GM12878 (cell line): Measurements from ENCODE around the gene RNF115. TPM values are rescaled to one million over a fixed set of nuclear protein-coding genes. Genes with fewer than 3 reads are reported as not detected.

Experiments used
- ATAC-seq: fragments of 200-7000 bp; cut with Tn5 transposase; 3 replicates; pipeline ENCODE4 v1.9.1; 2020; ENCODE audit warnings: mild to moderate bottlenecking, moderate library complexity
- BruUV-seq: library from RNA; stranded (reverse); fragments of 400-500 nt; replicated peaks from 2 replicates; lab custom pipeline; 2021; lab: Mats Ljungman, UMichigan
- CTCF ChIA-PET: fragments of 300-600 bp; sonication (Branson Sonifier 250); formaldehyde crosslinking; extraction: SDS; loops from one replicate; lab custom pipeline; 2021; ENCODE audit warnings: inconsistent platforms; lab: Yijun Ruan, JAX
- POLR2A ChIA-PET: fragments of 350-600 bp; formaldehyde crosslinking; extraction: SDS; loops from one replicate; lab custom pipeline; 2021; ENCODE audit warnings: inconsistent platforms; lab: Charles Lee
- RAD21 ChIA-PET: fragments of 300-600 bp; sonication (Branson Sonifier 250); formaldehyde crosslinking; loops from one replicate; lab custom pipeline; 2023; ENCODE audit warnings: antibody characterized with exemption; ENCODE audit not compliant: unreplicated experiment; lab: Charles Lee
- SMC1A ChIA-PET: fragments of 300-600 bp; sonication (Branson Sonifier 250); formaldehyde crosslinking; loops from one replicate; lab custom pipeline; 2023; ENCODE audit not compliant: unreplicated experiment, uncharacterized antibody; lab: Charles Lee
- DNase-seq: peaks from one replicate; pipeline ENCODE4 v3.0.0-alpha.2; 2011; ENCODE audit warnings: low read depth, low spot score
- FAIRE-seq: peaks from 3 replicates; lab custom pipeline; 2011; peaks lifted over from hg19 to GRCh38; lab: Jason Lieb, UNC
- H2AFZ ChIP-seq: 2 replicates; pipeline ENCODE4 v1.6.0; 2011; ENCODE audit warnings: low read depth, low read length, control low read depth; ENCODE audit not compliant: control insufficient read depth
- H3K27ac ChIP-seq: 2 replicates; pipeline ENCODE4 v1.5.1; 2011; ENCODE audit warnings: control low read depth; ENCODE audit not compliant: control insufficient read depth, insufficient read depth
- H3K27me3 ChIP-seq, 2 experiments: replicated peaks in 1 of 2; 2 replicates each; pipeline versions ENCODE4 v1.6.0 to v1.6.1; 2011; ENCODE audit warnings: low read length in 1 of 2; ENCODE audit not compliant: control insufficient read depth in 2 of 2, insufficient read depth in 2 of 2
- H3K36me3 ChIP-seq, 2 experiments: 2 replicates each; pipeline ENCODE4 v1.5.1; 2011; ENCODE audit warnings: low read length in 1 of 2; ENCODE audit not compliant: control insufficient read depth in 2 of 2, insufficient read depth in 2 of 2
- H3K4me1 ChIP-seq: 2 replicates; pipeline ENCODE4 v1.6.1; 2011; ENCODE audit warnings: mild to moderate bottlenecking, low read length, moderate library complexity, mixed read lengths; ENCODE audit not compliant: control insufficient read depth, insufficient read depth
- H3K4me2 ChIP-seq: 2 replicates; pipeline ENCODE4 v1.6.0; 2011; ENCODE audit warnings: control low read depth; ENCODE audit not compliant: control insufficient read depth, insufficient read depth
- H3K4me3 ChIP-seq: fragments of 200-600 bp; sonication (generic); 2 replicates; pipeline ENCODE4 v1.5.1; 2016
- H3K79me2 ChIP-seq: 2 replicates; pipeline ENCODE4 v1.6.0; 2011; ENCODE audit warnings: low read length; ENCODE audit not compliant: control insufficient read depth, insufficient read depth
- H3K9ac ChIP-seq: 2 replicates; pipeline ENCODE4 v1.8.0; 2011; ENCODE audit warnings: low read length, control low read depth, mixed read lengths; ENCODE audit not compliant: control insufficient read depth, insufficient read depth
- H3K9me3 ChIP-seq: replicated peaks from 3 replicates; pipeline ENCODE4 v1.5.1; 2011; ENCODE audit warnings: mild to moderate bottlenecking, low read length; ENCODE audit not compliant: control insufficient read depth, insufficient read depth
- H4K20me1 ChIP-seq: 2 replicates; pipeline ENCODE4 v1.6.0; 2011; ENCODE audit not compliant: control insufficient read depth, insufficient read depth
- ESRRA ChIP-seq: IDR thresholded peaks from 2 replicates; pipeline ENCODE4 v1.6.1; 2012; ENCODE audit warnings: mild to moderate bottlenecking, low read length, improper control_type of control experiment
- FOS ChIP-seq: IDR thresholded peaks from 3 replicates; pipeline ENCODE4 v1.6.1; 2011; ENCODE audit warnings: borderline replicate concordance; ENCODE audit not compliant: insufficient read length; ENCODE audit errors: extremely low read depth
- HDGF ChIP-seq: fragments of 450-650 bp; IDR thresholded peaks from 2 replicates; pipeline ENCODE4 v1.6.1; 2016; ENCODE audit warnings: antibody characterized with exemption
- IRF4 ChIP-seq: IDR thresholded peaks from 2 replicates; pipeline ENCODE4 v1.6.1; 2011; ENCODE audit warnings: low read depth, low read length
- JUND ChIP-seq: IDR thresholded peaks from 2 replicates; pipeline ENCODE4 v1.6.1; 2012; ENCODE audit warnings: low read depth, mild to moderate bottlenecking, low read length, improper control_type of control experiment, moderate library complexity
- LARP7 ChIP-seq: fragments of 450-650 bp; IDR thresholded peaks from 2 replicates; pipeline ENCODE4 v1.6.1; 2017; ENCODE audit warnings: mild to moderate bottlenecking
- MTA3 ChIP-seq: IDR thresholded peaks from 2 replicates; pipeline ENCODE4 v1.6.1; 2012; ENCODE audit warnings: low read length, inconsistent platforms, borderline replicate concordance
- NFIC ChIP-seq: IDR thresholded peaks from 2 replicates; pipeline ENCODE4 v1.6.1; 2012; ENCODE audit warnings: low read depth, mild to moderate bottlenecking, inconsistent platforms, low read length, moderate library complexity
- NR2F1 ChIP-seq: fragments of 450-650 bp; conservative IDR thresholded peaks from 2 replicates; pipeline ENCODE4 v1.6.1; 2017; ENCODE audit warnings: mild to moderate bottlenecking
- RAD21 ChIP-seq: IDR thresholded peaks from 2 replicates; pipeline ENCODE4 v1.6.1; 2011; ENCODE audit warnings: mild to moderate bottlenecking, low read depth, low read length, moderate library complexity; ENCODE audit not compliant: insufficient read depth
- SMC3 ChIP-seq: IDR thresholded peaks from 2 replicates; pipeline ENCODE4 v1.6.1; 2011; ENCODE audit warnings: low read length, improper control_type of control experiment, borderline replicate concordance
- SREBF2 ChIP-seq: IDR thresholded peaks from 2 replicates; pipeline ENCODE4 v1.6.1; 2012; ENCODE audit warnings: mild to moderate bottlenecking, low read length
- TARDBP ChIP-seq: IDR thresholded peaks from 2 replicates; pipeline ENCODE4 v1.6.1; 2016; ENCODE audit warnings: borderline replicate concordance
- TCF7 ChIP-seq: IDR thresholded peaks from 2 replicates; pipeline ENCODE4 v1.6.1; 2014; ENCODE audit warnings: antibody characterized with exemption, borderline replicate concordance
- ZZZ3 ChIP-seq: IDR thresholded peaks from 2 replicates; pipeline ENCODE4 v1.6.1; 2011; ENCODE audit warnings: low read depth; ENCODE audit not compliant: control insufficient read depth, insufficient read length
- WGBS: methylation state at CpG from one replicate; pipeline ENCODE4 v1.1.6; 2016; ENCODE audit warnings: low lambda C conversion rate; ENCODE audit not compliant: insufficient replicate concordance, insufficient coverage; ENCODE audit errors: missing lambda C conversion rate; 5-methylcytosine and 5-hydroxymethylcytosine counted together
- in situ Hi-C: fragments of 300-500 bp; cut with MboI; formaldehyde crosslinking; loops from 9 replicates; pipeline ENCODE4 v1.14.3; 2018; ENCODE audit warnings: mixed read lengths
- intact Hi-C: fragments of 100-400 bp; cut with micrococcal nuclease; formaldehyde crosslinking; loops from one replicate; pipeline ENCODE4 v1.14.2; 2022; ENCODE audit not compliant: unreplicated experiment
- polyA plus RNA-seq, 11 experiments: library from polyadenylated mRNA; depleted of rRNA in 4 of 11; unstranded in 6 of 11; stranded (reverse) in 5 of 11; fragments of >200 nt; fragmentation: Nextera tagmentation in 4 of 11; fragmentation: Illumina TruSeq in 1 of 11; extraction: Ambion mirVana in 4 of 11; extraction: Trizol in 1 of 11; gene quantifications; 1 replicate in 1 of 11; 2 replicates in 10 of 11; pipeline versions ENCODE4 v1.2.1 to v1.2.3, GENCODE V29; 2011 to 2016; ENCODE audit warnings: inconsistent platforms in 2 of 11, missing spikeins in 2 of 11, low read depth in 1 of 11
- total RNA-seq, 4 experiments: library from RNA; depleted of rRNA in 3 of 4; stranded (reverse); fragments of >200 nt in 3 of 4; fragmentation: Illumina TruSeq in 1 of 4; extraction: Trizol in 1 of 4; gene quantifications; 2 replicates each; pipeline versions ENCODE4 v1.2.1 to v1.2.3, GENCODE V29; 2013 to 2021
- TF ChIP-seq, protein P1 (sequence below): IDR thresholded peaks from 2 replicates; pipeline ENCODE4 v1.6.1; 2012; ENCODE audit warnings: low read depth, low read length, improper control_type of control experiment
- TF ChIP-seq, protein P2 (sequence below): IDR thresholded peaks from 2 replicates; pipeline ENCODE4 v1.6.1; 2012; ENCODE audit warnings: low read length, inconsistent platforms

The RNF115 gene
- total and polyA plus RNA-seq, 10 of the 15 experiments (the other 5 are each of a cell fraction or from before 2014, with no cell fraction given) = 3.4 to 22.0 (median 12.9) TPM

DNA sequence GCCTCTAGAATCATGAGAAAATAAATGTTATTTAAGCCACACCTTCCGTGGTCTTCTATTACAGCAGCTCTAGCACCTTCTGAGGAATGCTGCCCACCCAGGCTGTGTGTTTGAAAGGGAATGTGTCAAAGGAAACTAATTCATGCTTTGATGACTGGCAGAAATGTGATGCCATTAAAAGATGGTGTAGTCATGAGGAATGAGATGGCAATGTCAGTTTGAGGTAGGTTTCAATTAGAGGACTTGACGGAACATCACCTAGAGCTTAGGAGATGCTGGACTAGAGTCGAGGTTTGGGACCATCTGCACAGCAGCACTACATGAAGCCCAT is 127.3 kb downstream of the RNF115 start:
- Histone ChIP-seq H3K79me2 (no peaks in the 10 kb centered on the region), H3K4me2 (no peak overlapping the region), H3K4me1 (no peaks in the 10 kb centered on the region), H3K27me3 (no peaks in the 10 kb centered on the region), H3K9me3 (no peaks in the 10 kb centered on the region), H3K27ac (no peak overlapping the region), H3K9ac (no peak overlapping the region), H3K4me3 (no peak overlapping the region), H4K20me1 (no peaks in the 10 kb centered on the region), H2AFZ (no peak overlapping the region), H3K36me3 (no peaks in the 10 kb centered on the region)
- POLR2A ChIA-PET = no interaction called here
- in situ Hi-C loops = no loop called here
- FAIRE-seq (no peak), ATAC-seq (no peak), DNase-seq (no peak)
- RAD21 ChIA-PET = no interaction called here
- TF ChIP-seq TARDBP (no peak), ZZZ3 (no peak), FOS (no peak), HDGF (no peak), SMC3 (no peak), RAD21 (no peak), JUND (no peak), NR2F1 (no peak), ESRRA (no peak), SREBF2 (no peak), IRF4 (no peak), TCF7 (no peak), NFIC (no peak), MTA3 (no peak), LARP7 (no peak)
- TF ChIP-seq, protein P1, sequence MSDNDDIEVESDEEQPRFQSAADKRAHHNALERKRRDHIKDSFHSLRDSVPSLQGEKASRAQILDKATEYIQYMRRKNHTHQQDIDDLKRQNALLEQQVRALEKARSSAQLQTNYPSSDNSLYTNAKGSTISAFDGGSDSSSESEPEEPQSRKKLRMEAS = no peak
- TF ChIP-seq, protein P2, sequence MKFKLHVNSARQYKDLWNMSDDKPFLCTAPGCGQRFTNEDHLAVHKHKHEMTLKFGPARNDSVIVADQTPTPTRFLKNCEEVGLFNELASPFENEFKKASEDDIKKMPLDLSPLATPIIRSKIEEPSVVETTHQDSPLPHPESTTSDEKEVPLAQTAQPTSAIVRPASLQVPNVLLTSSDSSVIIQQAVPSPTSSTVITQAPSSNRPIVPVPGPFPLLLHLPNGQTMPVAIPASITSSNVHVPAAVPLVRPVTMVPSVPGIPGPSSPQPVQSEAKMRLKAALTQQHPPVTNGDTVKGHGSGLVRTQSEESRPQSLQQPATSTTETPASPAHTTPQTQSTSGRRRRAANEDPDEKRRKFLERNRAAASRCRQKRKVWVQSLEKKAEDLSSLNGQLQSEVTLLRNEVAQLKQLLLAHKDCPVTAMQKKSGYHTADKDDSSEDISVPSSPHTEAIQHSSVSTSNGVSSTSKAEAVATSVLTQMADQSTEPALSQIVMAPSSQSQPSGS = no peak
- SMC1A ChIA-PET = interaction anchor here (1.7 kb wide), 1 partner anchor 25 kb away, joined by 4 read pairs; no protein-coding TSS in a partner anchor
- CTCF ChIA-PET = interaction anchor here (0.7 kb wide), 1 partner anchor 20 kb away, joined by 3 read pairs; no protein-coding TSS in a partner anchor
- intact Hi-C loops = no loop called here
- 95% methylated on average over 3 of the region's 3 CpGs for WGBS
- BruUV-seq = no TSS peak
